Left ventricle myocardium inferior (tissue), 1 donor: Measurements from ENCODE around the gene RNPS1. TPM values are rescaled to one million over a fixed set of nuclear protein-coding genes. Genes with fewer than 3 reads are reported as not detected.
A peak's percentile ranks its signal among the peaks of the same experiment; 100 is the strongest.

Experiments used
- DNase-seq: peaks from one replicate; pipeline ENCODE4 v3.0.0-alpha.2; 2020
- H3K27ac ChIP-seq: fragments of 200-600 bp; replicated peaks from 2 replicates; pipeline ENCODE4 v1.8.0; 2021
- H3K27me3 ChIP-seq: fragments of 200-600 bp; 2 replicates; pipeline ENCODE4 v1.8.0; 2021; ENCODE audit warnings: low read depth
- H3K36me3 ChIP-seq: fragments of 200-600 bp; 2 replicates; pipeline ENCODE4 v1.8.0; 2021
- H3K4me1 ChIP-seq: fragments of 200-600 bp; 2 replicates; pipeline ENCODE4 v1.8.0; 2021
- H3K4me3 ChIP-seq: fragments of 200-600 bp; 2 replicates; pipeline ENCODE4 v1.8.0; 2021; ENCODE audit warnings: mild to moderate bottlenecking, moderate library complexity
- H3K9me3 ChIP-seq: fragments of 200-600 bp; replicated peaks from 2 replicates; pipeline ENCODE4 v1.8.0; 2021
- intact Hi-C: fragments of 100-400 bp; cut with micrococcal nuclease; formaldehyde crosslinking; loops from one replicate; pipeline ENCODE4 v1.11.0; 2022
- total RNA-seq: library from RNA; stranded (reverse); fragmentation: NEBNext Ultra II Directional; extraction: Animal tissue kit (Norgen Biotek cat#: 25700); gene quantifications from one replicate; pipeline ENCODE4 v1.2.1, GENCODE V29; 2021
- TF ChIP-seq, protein P1 (sequence below): fragments of 200-600 bp; IDR thresholded peaks from 2 replicates; pipeline ENCODE4 v1.8.0; 2021; ENCODE audit warnings: antibody characterized with exemption, mild to moderate bottlenecking, borderline replicate concordance
- donor health status: DM: no; HTN: yes; CAD: no; lungs with severe emphysema.

Gene RNPS1
- total RNA-seq, 1 donor from 2014 or later, result 106 TPM

GRCh38 chr16:2237493-2238149, 30.3 kb downstream of the RNPS1 start:
- Histone ChIP-seq H3K4me3 (peak overlapping the region; percentile 55), H3K36me3 (peaks cover 58% of the 10 kb centered on the region), H3K9me3 (no peaks in the 10 kb centered on the region), H3K27me3 (peaks cover 23% of the 10 kb centered on the region), H3K27ac (peak overlapping the region; percentile 41), H3K4me1 (peaks cover 25% of the 10 kb centered on the region)
- TF ChIP-seq, protein P1, sequence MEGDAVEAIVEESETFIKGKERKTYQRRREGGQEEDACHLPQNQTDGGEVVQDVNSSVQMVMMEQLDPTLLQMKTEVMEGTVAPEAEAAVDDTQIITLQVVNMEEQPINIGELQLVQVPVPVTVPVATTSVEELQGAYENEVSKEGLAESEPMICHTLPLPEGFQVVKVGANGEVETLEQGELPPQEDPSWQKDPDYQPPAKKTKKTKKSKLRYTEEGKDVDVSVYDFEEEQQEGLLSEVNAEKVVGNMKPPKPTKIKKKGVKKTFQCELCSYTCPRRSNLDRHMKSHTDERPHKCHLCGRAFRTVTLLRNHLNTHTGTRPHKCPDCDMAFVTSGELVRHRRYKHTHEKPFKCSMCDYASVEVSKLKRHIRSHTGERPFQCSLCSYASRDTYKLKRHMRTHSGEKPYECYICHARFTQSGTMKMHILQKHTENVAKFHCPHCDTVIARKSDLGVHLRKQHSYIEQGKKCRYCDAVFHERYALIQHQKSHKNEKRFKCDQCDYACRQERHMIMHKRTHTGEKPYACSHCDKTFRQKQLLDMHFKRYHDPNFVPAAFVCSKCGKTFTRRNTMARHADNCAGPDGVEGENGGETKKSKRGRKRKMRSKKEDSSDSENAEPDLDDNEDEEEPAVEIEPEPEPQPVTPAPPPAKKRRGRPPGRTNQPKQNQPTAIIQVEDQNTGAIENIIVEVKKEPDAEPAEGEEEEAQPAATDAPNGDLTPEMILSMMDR, result no peak
- intact Hi-C loops, result no loop called here
- DNase-seq, result no peak

DNA sequence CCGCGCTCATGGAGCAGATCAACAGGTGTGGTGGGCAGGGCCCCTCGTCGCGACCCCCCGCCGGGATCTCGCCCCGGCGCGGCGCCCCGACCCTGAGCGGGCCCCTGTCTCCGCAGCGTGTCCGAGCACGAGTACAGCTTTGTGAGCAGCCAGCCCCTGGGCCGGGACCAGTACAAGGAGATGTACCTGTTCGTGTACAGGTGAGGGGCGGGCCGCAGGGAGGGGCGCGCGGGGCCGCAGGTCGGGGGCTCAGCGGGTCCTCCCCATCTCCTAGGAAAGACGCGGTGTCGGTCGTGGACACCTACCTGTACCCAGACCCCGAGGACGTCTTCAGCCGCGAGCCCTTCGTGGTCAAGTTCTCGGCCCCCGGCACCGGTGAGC, 30.8 kb downstream of the RNPS1 start:
- Histone ChIP-seq H3K36me3 (peaks cover 58% of the 10 kb centered on the region), H3K4me3 (peak overlapping the region; percentile 55), H3K27me3 (peaks cover 23% of the 10 kb centered on the region)

DNA sequence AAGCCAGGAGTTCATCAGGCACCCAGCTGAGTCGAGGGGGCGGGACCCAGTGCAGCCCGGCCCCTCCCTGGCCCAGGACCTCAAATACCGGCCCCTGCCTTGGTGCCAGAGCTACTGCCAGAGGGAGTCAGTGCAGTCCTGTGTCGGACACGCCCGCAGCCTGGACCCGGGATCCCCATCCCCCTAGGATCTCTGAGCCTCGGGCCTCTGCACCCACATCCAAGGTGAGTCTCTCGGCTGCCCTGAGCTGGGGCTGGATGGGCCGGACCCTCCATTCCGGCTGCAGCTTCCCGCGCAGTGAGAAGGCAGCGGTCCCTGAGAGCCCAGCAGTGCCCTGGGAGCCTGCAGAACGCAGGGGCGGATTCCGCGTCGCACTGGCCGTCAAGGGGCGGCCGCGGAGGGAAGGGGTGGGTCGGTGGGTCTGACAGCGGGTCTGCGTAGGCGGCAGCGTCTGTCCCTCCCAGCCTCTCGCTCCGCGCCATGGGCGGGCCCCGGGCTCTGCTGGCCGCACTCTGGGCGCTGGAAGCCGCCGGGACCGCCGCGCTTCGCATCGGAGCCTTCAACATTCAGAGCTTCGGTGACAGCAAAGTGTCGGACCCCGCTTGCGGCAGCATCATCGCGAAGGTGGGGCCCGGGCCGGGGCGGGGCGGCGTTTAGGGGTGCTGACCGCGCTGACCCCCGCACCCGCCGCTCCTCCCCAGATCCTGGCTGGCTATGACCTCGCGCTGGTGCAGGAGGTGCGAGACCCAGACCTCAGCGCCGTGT, 31.4 kb downstream of the RNPS1 start, which contains the start of gene DNASE1L2:
TSS of gene DNASE1L2 (plus strand) at position 108 of the 765 bp plus-strand sequence. CDS start at position 481, 373 bp downstream.
- no peaks in the 10 kb centered on the region for H3K9me3 ChIP-seq
- TF ChIP-seq, protein P1, result no peak
- peak within 1 kb of the TSS; percentile 55 for H3K4me3 ChIP-seq
- no peak for DNase-seq
- H3K27me3 ChIP-seq, result peaks cover 23% of the 10 kb centered on the region
- peaks cover 25% of the 10 kb centered on the region for H3K4me1 ChIP-seq
- H3K36me3 ChIP-seq, result peaks cover 58% of the 10 kb centered on the region
- H3K27ac ChIP-seq, result no peak within 1 kb of the TSS
- intact Hi-C loops, result no loop called here

More for the DNA sequence above, 30.8 kb downstream of the RNPS1 start:
- Histone ChIP-seq H3K4me1 (peaks cover 25% of the 10 kb centered on the region), H3K27ac (no peak overlapping the region), H3K9me3 (no peaks in the 10 kb centered on the region)
- no peak for DNase-seq
- intact Hi-C loops, result no loop called here
- TF ChIP-seq, protein P1, result no peak

DNA sequence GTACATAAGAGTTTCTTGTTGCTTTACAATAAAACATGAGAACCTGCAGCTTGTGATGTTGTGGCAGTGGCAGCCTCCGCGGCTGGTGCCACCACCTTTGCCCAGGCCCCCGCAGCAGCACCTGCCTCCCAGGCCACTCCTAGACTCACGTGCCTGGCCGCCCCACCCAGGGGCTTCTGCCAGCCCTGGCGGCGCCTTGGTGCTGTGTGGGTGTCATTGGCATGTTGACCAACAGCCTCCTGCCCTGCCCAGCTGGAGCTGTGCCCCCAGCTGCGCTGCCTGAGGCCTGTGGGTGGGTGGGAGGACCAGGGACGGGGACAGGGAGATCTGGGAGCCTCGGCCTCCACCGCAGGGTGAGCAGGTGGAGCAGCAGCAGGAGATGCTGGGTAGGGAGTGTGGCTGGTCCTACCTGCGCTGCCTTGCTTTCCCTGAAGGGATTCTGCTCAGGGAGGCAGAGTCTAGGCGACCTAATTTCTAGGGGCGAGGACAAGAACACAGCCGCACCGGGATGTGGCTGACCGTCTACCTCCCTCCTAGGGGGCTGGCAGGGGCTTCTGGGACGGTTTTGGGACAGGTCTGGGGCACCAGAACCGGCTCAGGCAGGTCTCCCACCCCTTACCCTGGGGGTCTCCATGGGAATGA, 32.1 kb downstream of the RNPS1 start:
- no peak overlapping the region for H3K27ac ChIP-seq
- peak overlapping the region; percentile 55 for H3K4me3 ChIP-seq
- DNase-seq, result no peak
- peaks cover 59% of the 10 kb centered on the region for H3K36me3 ChIP-seq
- intact Hi-C loops, result no loop called here
- peaks cover 25% of the 10 kb centered on the region for H3K4me1 ChIP-seq
- H3K9me3 ChIP-seq, result no peaks in the 10 kb centered on the region
- H3K27me3 ChIP-seq, result peaks cover 23% of the 10 kb centered on the region
- TF ChIP-seq, protein P1, result no peak

GRCh38 chr16:2235234-2235651, 32.7 kb downstream of the RNPS1 start:
- Histone ChIP-seq H3K4me1 (peaks cover 25% of the 10 kb centered on the region), H3K36me3 (peaks cover 61% of the 10 kb centered on the region), H3K9me3 (no peaks in the 10 kb centered on the region), H3K4me3 (no peak overlapping the region), H3K27ac (no peak overlapping the region), H3K27me3 (peaks cover 23% of the 10 kb centered on the region)
- intact Hi-C loops, result no loop called here
- TF ChIP-seq, protein P1, result no peak
- no peak for DNase-seq
